NT2/D1 (cell line): ENCODE results near the gene IL32.
A peak's percentile ranks its signal among the peaks of the same experiment; 100 is the strongest.

Experiments used
- DNase-seq: peaks from one replicate; pipeline ENCODE4 v3.0.0-alpha.2; 2011; ENCODE audit warnings: low read depth, low spot score
- H3K27me3 ChIP-seq: 2 replicates; pipeline ENCODE4 v1.6.0; 2011; ENCODE audit warnings: mild to moderate bottlenecking; ENCODE audit not compliant: insufficient read length, insufficient read depth
- H3K36me3 ChIP-seq: 2 replicates; pipeline ENCODE4 v1.6.1; 2011; ENCODE audit warnings: mild to moderate bottlenecking, low read length, mixed read lengths; ENCODE audit not compliant: insufficient read depth, insufficient read length
- H3K4me1 ChIP-seq: 2 replicates; pipeline ENCODE4 v1.5.1; 2011; ENCODE audit not compliant: insufficient read depth, insufficient read length
- H3K4me3 ChIP-seq: 2 replicates; pipeline ENCODE4 v1.5.1; 2011; ENCODE audit warnings: low read depth; ENCODE audit not compliant: insufficient read length
- H3K9ac ChIP-seq: 2 replicates; pipeline ENCODE4 v1.6.0; 2011; ENCODE audit warnings: low read depth; ENCODE audit not compliant: insufficient read length
- H3K9me3 ChIP-seq: 2 replicates; pipeline ENCODE4 v1.5.1; 2011; ENCODE audit warnings: mild to moderate bottlenecking, low read length; ENCODE audit not compliant: insufficient read depth
- SUZ12 ChIP-seq: IDR thresholded peaks from 2 replicates; pipeline ENCODE4 v1.6.1; 2011; ENCODE audit not compliant: insufficient read length, insufficient read depth; ENCODE audit errors: extremely low read depth
- YY1 ChIP-seq: IDR thresholded peaks from 2 replicates; pipeline ENCODE4 v1.6.1; 2011; ENCODE audit not compliant: insufficient read length, insufficient read depth
- ZNF274 ChIP-seq: IDR thresholded peaks from 2 replicates; pipeline ENCODE4 v1.6.1; 2011; ENCODE audit warnings: mild to moderate bottlenecking, low read depth, low read length

Gene IL32

DNA sequence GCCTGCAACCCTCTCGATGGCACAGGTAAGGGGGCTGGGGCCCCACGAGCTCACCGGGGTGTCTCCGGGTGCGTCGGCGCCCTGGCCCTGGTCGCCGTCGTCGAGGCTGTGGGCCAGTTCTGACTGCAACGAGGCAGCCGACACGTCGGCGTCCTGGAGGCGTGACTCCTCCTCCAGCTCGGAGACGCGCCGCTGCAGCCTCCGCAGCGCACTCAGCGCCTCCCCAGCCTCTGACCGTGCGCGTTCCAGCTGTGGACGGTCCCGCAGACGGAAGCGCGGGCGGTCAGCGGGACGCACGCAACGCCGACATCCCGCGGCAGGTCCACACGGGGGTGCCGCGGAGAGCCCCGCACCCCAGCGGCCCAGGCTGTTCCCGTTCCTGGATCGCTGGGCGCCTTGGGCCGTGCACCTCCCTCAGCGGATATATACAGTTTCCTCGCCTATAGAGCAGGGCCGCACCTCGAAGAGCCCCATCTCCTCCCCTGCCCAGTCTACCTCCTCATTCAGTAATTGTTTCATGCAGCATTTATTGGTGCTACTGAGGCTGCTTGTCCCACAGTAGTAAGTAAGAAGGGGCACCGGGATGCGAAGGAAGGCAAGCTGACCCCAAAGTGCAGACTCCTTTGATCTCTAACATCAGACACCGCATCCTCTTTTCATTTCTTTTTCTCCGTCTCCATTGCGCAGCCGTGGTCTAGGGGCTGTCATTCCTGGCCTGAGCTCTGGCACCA is 35.8 kb upstream of the IL32 start:
- H3K9ac ChIP-seq: no peak overlapping the region
- H3K27me3 ChIP-seq: peaks cover 22% of the 10 kb centered on the region
- TF ChIP-seq ZNF274 (no peak), SUZ12 (no peak), YY1 (no peak)
- DNase-seq: no peak
- no peak overlapping the region for H3K4me3 ChIP-seq
- H3K36me3 ChIP-seq: peaks cover 29% of the 10 kb centered on the region
- no peaks in the 10 kb centered on the region for H3K9me3 ChIP-seq
- H3K4me1 ChIP-seq: peaks cover 30% of the 10 kb centered on the region

DNA sequence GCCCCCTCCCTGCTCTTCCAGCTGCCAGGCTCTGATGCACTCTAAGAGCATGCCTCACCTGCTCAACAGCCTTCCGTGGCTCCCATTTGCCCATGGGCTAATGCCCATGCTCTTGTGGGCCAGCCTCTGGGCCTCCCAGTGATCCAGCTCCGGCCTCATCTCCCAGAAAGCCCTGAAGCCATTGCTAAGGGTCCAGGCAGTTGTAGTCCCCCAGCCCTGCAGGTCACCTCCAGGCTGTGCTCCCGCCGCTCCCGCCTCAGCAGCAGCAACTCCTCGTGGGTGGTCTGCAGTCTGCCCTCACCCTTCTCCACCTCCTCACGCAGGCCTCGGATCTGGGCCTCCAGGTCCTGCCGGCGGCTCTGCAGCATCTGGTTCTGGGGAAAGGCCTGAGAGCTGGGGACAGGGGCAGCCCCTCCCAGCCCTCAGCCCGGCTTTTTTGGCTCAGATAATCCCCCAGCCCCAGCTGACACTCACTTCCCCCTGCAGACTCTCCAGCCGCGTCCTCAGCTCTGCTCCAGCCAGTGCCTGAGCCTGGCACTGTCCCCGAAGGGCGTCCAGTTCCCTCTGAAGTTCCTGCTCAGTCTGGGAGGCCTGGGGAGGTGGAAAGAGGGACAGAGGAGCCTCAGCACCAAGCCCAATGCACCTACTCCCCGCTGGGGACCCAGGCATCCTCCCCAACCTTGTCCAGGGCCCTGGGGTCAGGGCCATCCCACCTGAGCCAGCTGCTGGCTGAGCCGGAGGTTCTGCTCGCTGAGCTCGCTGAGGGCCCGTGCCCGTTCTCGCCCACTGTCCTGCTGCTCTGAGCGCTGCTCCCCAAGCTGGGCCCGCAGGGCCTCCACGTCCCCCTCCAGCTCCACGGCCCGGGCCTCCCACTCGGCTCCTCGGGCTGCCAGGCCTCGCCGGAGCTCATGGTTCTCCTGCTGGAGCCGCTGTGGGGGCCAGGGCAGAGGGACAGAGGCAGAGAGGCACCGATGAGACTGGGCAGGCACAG is 34.9 kb upstream of the IL32 start:
- H3K27me3 ChIP-seq: peaks cover 30% of the 10 kb centered on the region
- H3K9ac ChIP-seq: peak overlapping the region; percentile 52
- peaks cover 30% of the 10 kb centered on the region for H3K4me1 ChIP-seq
- no peak overlapping the region for H3K4me3 ChIP-seq
- DNase-seq: no peak
- TF ChIP-seq YY1 (no peak), SUZ12 (no peak), ZNF274 (no peak)
- H3K9me3 ChIP-seq: no peaks in the 10 kb centered on the region
- peaks cover 25% of the 10 kb centered on the region for H3K36me3 ChIP-seq

DNA sequence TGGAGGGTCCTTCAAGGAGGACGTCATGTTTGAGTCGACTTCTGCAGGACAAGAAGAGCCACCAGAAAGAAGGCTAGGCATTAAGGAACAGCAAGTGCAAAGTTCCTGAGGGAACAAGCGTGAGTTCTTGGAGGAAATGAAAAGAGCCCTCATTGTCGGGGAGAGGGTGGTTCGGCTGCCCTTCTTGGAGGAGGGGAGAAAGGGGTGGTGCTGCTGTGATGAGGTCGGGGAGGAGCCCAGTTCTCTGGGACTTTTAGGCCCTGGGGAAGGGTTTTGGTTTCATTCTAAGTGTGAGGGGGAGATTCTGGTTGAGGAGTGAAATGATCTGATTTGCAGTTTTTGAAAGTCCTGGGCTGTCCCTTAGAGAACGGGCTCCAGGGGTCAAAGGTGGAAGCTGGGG is 32.8 kb upstream of the IL32 start:
- TF ChIP-seq YY1 (no peak), ZNF274 (no peak), SUZ12 (no peak)
- no peaks in the 10 kb centered on the region for H3K9me3 ChIP-seq
- H3K36me3 ChIP-seq: peaks cover 5% of the 10 kb centered on the region
- H3K9ac ChIP-seq: no peak overlapping the region
- H3K4me3 ChIP-seq: no peak overlapping the region
- peaks cover 31% of the 10 kb centered on the region for H3K4me1 ChIP-seq
- DNase-seq: no peak
- peaks cover 41% of the 10 kb centered on the region for H3K27me3 ChIP-seq

DNA sequence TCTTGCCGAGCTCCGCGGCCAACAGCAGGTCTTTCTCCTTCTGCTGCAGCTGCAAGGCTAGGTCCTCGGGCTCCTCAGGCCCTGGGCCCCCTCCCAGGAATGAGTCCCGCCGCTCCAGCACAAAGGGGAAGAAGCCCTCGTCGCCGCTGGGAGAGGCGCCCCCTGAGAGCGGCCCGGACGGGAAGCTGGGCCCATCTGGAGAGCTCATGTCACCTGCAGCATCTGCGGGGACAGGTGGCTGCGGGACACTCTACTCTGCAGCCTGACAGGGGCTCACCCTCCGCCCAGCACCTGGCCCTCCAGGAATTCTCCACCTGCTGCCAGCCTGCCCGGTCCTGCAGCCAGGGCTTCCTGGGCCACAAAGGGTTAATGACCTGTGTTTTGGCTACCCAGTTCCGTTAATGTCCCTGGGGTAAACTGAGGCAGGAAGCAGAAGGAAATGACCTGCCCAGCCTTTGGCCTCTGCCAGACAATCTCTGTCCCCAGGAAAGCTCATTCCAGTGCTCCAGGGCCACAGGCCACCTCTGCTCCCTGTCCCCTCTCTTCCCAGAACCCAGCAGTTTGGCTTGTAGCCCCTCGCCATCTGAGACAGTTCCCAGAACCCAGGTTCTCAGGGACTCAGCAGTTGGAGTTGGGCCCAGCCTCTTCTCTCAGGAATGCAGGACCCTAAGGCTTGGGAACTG is 30.0 kb upstream of the IL32 start:
- Histone ChIP-seq H3K36me3 (no peaks in the 10 kb centered on the region), H3K9ac (no peak overlapping the region), H3K27me3 (peaks cover 63% of the 10 kb centered on the region), H3K9me3 (no peaks in the 10 kb centered on the region), H3K4me1 (peaks cover 35% of the 10 kb centered on the region), H3K4me3 (no peak overlapping the region)
- no peak for DNase-seq
- TF ChIP-seq ZNF274 (no peak), SUZ12 (no peak), YY1 (no peak)

DNA sequence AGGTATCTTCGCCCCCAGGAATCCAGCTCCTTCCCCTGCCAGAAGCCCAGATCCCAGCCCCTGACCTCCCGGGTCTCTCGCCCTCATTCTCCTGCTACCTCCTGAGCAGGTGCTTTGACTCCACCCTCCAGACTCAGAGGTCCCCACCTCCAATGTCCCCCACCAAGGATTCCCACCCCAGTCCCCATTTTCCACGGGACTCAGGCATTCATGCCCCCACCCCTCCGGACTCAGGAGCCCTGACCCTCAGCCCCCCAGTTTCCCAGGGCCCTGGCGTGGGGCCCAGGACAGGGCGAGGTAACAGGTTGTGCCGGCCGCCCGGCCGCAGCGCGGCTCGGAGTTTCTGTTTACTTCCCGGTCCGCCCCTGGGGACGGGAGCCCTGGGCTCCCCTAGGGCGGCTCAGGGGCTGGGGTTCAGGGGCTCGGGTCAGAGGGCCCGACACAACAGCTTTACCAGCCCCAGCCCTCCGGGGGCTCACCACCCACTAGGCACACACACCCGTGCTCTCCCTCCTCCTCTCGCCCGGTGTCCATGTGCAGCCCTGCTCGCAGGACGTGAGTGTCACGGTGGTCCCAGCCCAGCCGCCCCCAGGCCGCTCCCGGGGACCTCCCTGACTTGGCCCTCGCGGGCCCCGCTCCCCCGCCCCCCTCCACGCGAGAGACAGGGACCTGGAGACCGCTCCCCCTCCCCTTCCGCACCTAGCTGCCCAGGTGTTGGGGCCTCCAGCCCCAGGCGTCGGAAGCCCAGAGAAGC is 29.3 kb upstream of the IL32 start:
- H3K4me1 ChIP-seq: peaks cover 31% of the 10 kb centered on the region
- no peaks in the 10 kb centered on the region for H3K36me3 ChIP-seq
- no peak for DNase-seq
- no peak for TF ChIP-seq ZNF274
- no peak for TF ChIP-seq SUZ12
- no peak for TF ChIP-seq YY1
- H3K9ac ChIP-seq: no peak overlapping the region
- no peaks in the 10 kb centered on the region for H3K9me3 ChIP-seq
- H3K27me3 ChIP-seq: peaks cover 63% of the 10 kb centered on the region
- H3K4me3 ChIP-seq: no peak overlapping the region

DNA sequence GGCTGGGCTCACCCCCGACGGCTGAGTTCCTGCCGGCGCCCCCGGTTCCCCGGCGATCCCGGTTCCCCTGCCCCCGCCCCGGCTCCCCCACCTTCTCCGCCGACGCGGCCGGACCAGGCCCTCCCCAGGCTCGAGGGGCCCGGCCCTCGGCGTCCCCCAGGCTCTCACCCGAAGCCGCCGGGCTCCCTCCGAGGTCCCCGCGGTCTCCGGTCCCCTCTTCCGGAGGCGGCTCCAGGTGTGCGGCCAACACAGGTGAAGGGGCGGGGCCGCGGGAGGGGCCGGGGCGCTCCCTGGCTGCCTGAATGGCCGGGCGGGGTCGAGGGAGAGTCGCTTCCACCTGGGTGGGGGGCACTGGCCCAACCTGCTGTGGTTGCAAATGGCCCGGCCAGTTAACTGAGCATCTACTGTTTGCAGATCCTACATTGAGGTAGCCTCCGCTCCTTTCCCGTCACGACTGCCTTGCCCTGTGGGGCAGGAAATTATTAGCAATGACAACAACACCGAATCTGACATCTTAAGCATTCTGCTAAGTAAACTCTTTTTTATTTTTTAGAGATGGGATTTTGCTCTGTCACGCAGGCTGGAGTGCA is 28.6 kb upstream of the IL32 start, which contains the start of gene BICDL2:
Gene BICDL2 (minus strand): TSS at position 219 of the 590 bp plus-strand sequence. CDS start 1,448 bp downstream, outside the sequence.
- Histone ChIP-seq H3K4me3 (no peak within 1 kb of the TSS), H3K9ac (no peak within 1 kb of the TSS), H3K27me3 (peaks cover 63% of the 10 kb centered on the region), H3K4me1 (peaks cover 28% of the 10 kb centered on the region), H3K9me3 (no peaks in the 10 kb centered on the region), H3K36me3 (no peaks in the 10 kb centered on the region)
- TF ChIP-seq YY1: no peak
- TF ChIP-seq SUZ12: no peak
- TF ChIP-seq ZNF274: no peak
- DNase-seq: no peak
